SK-N-SH (cell line): Measurements from ENCODE around the gene CD79A. TPM values are rescaled to one million over a fixed set of nuclear protein-coding genes. Genes with fewer than 3 reads are reported as not detected.

ENCODE experiments used
- CTCF ChIA-PET: fragments of 300-600, 350-600 bp; formaldehyde crosslinking; extraction: SDS; loops from one replicate; lab custom pipeline; 2021; lab: Yijun Ruan, JAX
- POLR2A ChIA-PET: fragments of 350-600 bp; sonication (Branson Sonifier 250); formaldehyde crosslinking; extraction: SDS; loops from one replicate; lab custom pipeline; 2020; ENCODE audit warnings: antibody characterized with exemption, inconsistent platforms; lab: Yijun Ruan, JAX
- DNase-seq: peaks from one replicate; pipeline ENCODE4 v3.0.0; 2012
- H2AFZ ChIP-seq: fragments of 200-600 bp; sonication (generic); 2 replicates; pipeline ENCODE4 v1.8.1; 2016; ENCODE audit warnings: antibody characterized with exemption, mild to moderate bottlenecking, low read depth
- H3F3A ChIP-seq: fragments of 200-600 bp; sonication (generic); replicated peaks from 2 replicates; pipeline ENCODE3; 2016; ENCODE audit warnings: antibody characterized with exemption, mild to moderate bottlenecking; ENCODE audit not compliant: insufficient read depth
- H3K27ac ChIP-seq, 2 experiments: fragments of 200-500 bp in 1 of 2; fragments of 200-600 bp in 1 of 2; sonication (Bioruptor generic) in 1 of 2; sonication (generic), shearing (Covaris generic) in 1 of 2; 2 replicates each; pipeline versions ENCODE4 v1.5.1 to v1.6.1; 2014 to 2016; ENCODE audit warnings: low read depth in 2 of 2, inconsistent platforms in 1 of 2, low read length in 1 of 2, mild to moderate bottlenecking in 1 of 2, mixed read lengths in 1 of 2
- H3K27me3 ChIP-seq: fragments of 200-600 bp; sonication (generic), shearing (Covaris generic); 2 replicates; pipeline ENCODE4 v1.6.1; 2016; ENCODE audit warnings: mixed run types; ENCODE audit not compliant: insufficient read depth
- H3K36me3 ChIP-seq, 2 experiments: fragments of 200-500 bp in 1 of 2; fragments of 200-600 bp in 1 of 2; sonication (Bioruptor generic) in 1 of 2; sonication (generic) in 1 of 2; replicated peaks in 1 of 2; 2 replicates each; pipeline versions ENCODE3 to v1.5.1; 2014 to 2016; ENCODE audit warnings: low read length in 1 of 2, mild to moderate bottlenecking in 1 of 2; ENCODE audit not compliant: insufficient read depth in 2 of 2, control insufficient read depth in 1 of 2
- H3K4me1 ChIP-seq, 2 experiments: fragments of 200-500 bp in 1 of 2; fragments of 200-600 bp in 1 of 2; sonication (Bioruptor generic) in 1 of 2; sonication (generic), shearing (Covaris generic) in 1 of 2; 2 replicates each; pipeline versions ENCODE4 v1.5.1 to v1.6.1; 2014 to 2016; ENCODE audit warnings: low read depth in 1 of 2, low read length in 1 of 2, mixed run types in 1 of 2; ENCODE audit not compliant: insufficient read depth in 2 of 2, control insufficient read depth in 1 of 2
- H3K4me2 ChIP-seq: fragments of 200-600 bp; sonication (generic), shearing (Covaris generic); 2 replicates; pipeline ENCODE4 v1.6.1; 2017; ENCODE audit warnings: mixed run types
- H3K4me3 ChIP-seq, 2 experiments: fragments of 200-500 bp in 1 of 2; fragments of 200-600 bp in 1 of 2; sonication (Bioruptor generic) in 1 of 2; sonication (generic), shearing (Covaris generic) in 1 of 2; 2 replicates each; pipeline versions ENCODE4 v1.5.1 to v1.8.1; 2014 to 2016; ENCODE audit warnings: low read depth in 2 of 2, inconsistent platforms in 1 of 2, low read length in 1 of 2, mild to moderate bottlenecking in 1 of 2, mixed read lengths in 1 of 2, moderate library complexity in 1 of 2
- H3K79me2 ChIP-seq: fragments of 200-600 bp; sonication (generic); 2 replicates; pipeline ENCODE4 v1.8.1; 2017; ENCODE audit warnings: mild to moderate bottlenecking; ENCODE audit not compliant: insufficient read depth
- H3K9ac ChIP-seq: fragments of 200-600 bp; sonication (generic); 2 replicates; pipeline ENCODE4 v1.6.1; 2017; ENCODE audit warnings: mixed run types
- H3K9me2 ChIP-seq: fragments of 200-600 bp; sonication (generic); 2 replicates; pipeline ENCODE4 v1.6.1; 2017; ENCODE audit warnings: mixed run types
- H3K9me3 ChIP-seq: fragments of 200-600 bp; sonication (generic); 2 replicates; pipeline ENCODE4 v1.6.1; 2017; ENCODE audit warnings: mixed run types, mild to moderate bottlenecking, moderate library complexity
- H4K20me1 ChIP-seq: fragments of 200-600 bp; sonication (generic); 2 replicates; pipeline ENCODE4 v1.6.1; 2017; ENCODE audit warnings: mild to moderate bottlenecking, mixed run types; ENCODE audit not compliant: insufficient read depth
- FOSL2 ChIP-seq: IDR thresholded peaks from 2 replicates; pipeline ENCODE4 v1.4.0; 2012; ENCODE audit warnings: low read depth, mild to moderate bottlenecking, moderate library complexity, borderline replicate concordance
- FOXM1 ChIP-seq: IDR thresholded peaks from 2 replicates; pipeline ENCODE4 v1.4.0; 2012; ENCODE audit warnings: low read depth, mild to moderate bottlenecking
- GABPA ChIP-seq: IDR thresholded peaks from 2 replicates; pipeline ENCODE4 v1.4.0; 2012; ENCODE audit warnings: low read depth, mild to moderate bottlenecking
- GATA2 ChIP-seq: sonication (generic); formaldehyde crosslinking; IDR thresholded peaks from 2 replicates; pipeline ENCODE4 v1.5.0; 2020; ENCODE audit warnings: mild to moderate bottlenecking, missing genetic modification reagents
- RCOR1 ChIP-seq: fragments of 150-350 bp; IDR thresholded peaks from 2 replicates; pipeline ENCODE4 v1.6.1; 2017; ENCODE audit warnings: antibody characterized with exemption, low read length
- RXRA ChIP-seq: IDR thresholded peaks from 2 replicates; pipeline ENCODE4 v1.4.0; 2012; ENCODE audit warnings: low read depth, mild to moderate bottlenecking, borderline replicate concordance
- SIN3A ChIP-seq: IDR thresholded peaks from 2 replicates; pipeline ENCODE4 v1.6.1; 2012; ENCODE audit warnings: low read depth, mild to moderate bottlenecking, low read length, moderate library complexity, borderline replicate concordance
- TCF12 ChIP-seq: IDR thresholded peaks from 2 replicates; pipeline ENCODE4 v1.4.0; 2012
- TEAD4 ChIP-seq: IDR thresholded peaks from 2 replicates; pipeline ENCODE4 v1.4.0; 2012; ENCODE audit warnings: mild to moderate bottlenecking, borderline replicate concordance; ENCODE audit not compliant: insufficient read depth
- WGBS: methylation state at CpG from one replicate; pipeline ENCODE4 v1.1.6; 2017; ENCODE audit warnings: low lambda C conversion rate; 5-methylcytosine and 5-hydroxymethylcytosine counted together
- polyA plus RNA-seq, 3 experiments: library from polyadenylated mRNA; depleted of rRNA; stranded (reverse); fragments of >200 nt; gene quantifications; 2 replicates each; pipeline ENCODE4 v1.2.3, GENCODE V29; 2012
- TF ChIP-seq, protein P1 (sequence below): IDR thresholded peaks from 2 replicates; pipeline ENCODE4 v1.4.0; 2012; ENCODE audit warnings: low read depth, borderline replicate concordance
- TF ChIP-seq, protein P2 (sequence below): IDR thresholded peaks from 2 replicates; pipeline ENCODE4; 2012

The CD79A gene
- polyA plus RNA-seq, 1 of the 3 experiments (the other 2 are of a cell fraction) = 0.20 TPM

DNA sequence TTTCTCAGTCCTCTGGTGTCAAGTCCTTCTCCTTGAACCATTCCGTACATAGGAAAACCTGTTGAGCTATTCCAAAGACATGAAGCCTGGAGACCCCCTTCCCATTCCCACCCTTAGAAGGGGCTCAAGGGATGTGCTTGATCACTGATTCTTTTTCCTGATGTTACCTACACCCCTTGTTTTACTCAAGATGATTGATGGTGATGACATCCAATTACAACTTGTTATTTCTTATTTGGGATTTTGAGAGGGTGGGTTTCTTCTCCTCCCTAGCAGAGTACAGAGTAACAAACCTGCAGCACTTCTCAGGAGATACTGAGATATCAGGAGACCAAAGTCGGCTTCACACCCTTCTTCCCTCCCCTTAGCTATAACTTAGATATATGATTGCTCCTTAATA, 23.7 kb upstream of the CD79A start:
- Histone ChIP-seq H3K27ac (no peak overlapping the region), H4K20me1 (no peaks in the 10 kb centered on the region), H3K4me3 (no peak overlapping the region), H3K9me3 (no peaks in the 10 kb centered on the region), H3K9ac (no peak overlapping the region), H3K4me2 (no peak overlapping the region), H2AFZ (no peak overlapping the region), H3K79me2 (no peaks in the 10 kb centered on the region), H3K27me3 (peaks cover 67% of the 10 kb centered on the region), H3F3A (no peaks in the 10 kb centered on the region), H3K36me3 (no peaks in the 10 kb centered on the region), H3K4me1 (no peaks in the 10 kb centered on the region), H3K9me2 (no peaks in the 10 kb centered on the region)
- ChIA-PET POLR2A (no interaction called here), CTCF (interaction anchor here (1.0 to 5.5 kb wide), 2 partner anchors 12 to 17 kb away, joined by 3 to 34 read pairs; no protein-coding TSS in a partner anchor)
- TF ChIP-seq TEAD4 (no peak), RXRA (no peak), FOXM1 (no peak), RCOR1 (no peak)
- 14% methylated on average over 2 of the region's 2 CpGs for WGBS
- no peak for DNase-seq

DNA sequence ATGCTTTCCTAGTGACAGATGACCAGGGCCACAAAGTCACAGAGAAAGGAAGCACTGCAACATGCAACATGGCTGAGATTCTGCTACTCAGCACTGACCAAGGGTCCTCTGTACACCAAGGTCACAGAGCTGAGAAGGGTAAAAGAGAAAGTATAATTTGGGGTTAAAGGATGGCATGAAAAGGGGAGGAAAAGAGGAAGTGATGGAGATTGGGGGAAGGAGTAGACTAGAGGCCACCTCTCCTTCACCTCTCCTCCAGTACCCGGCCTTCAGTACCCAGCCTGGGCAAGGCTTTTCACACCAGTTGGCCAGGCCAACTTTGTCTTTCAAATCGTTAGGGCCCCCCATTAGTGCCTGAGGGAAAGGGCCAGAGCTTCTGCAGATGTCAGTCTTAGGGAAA, 23.3 kb upstream of the CD79A start:
- no peaks in the 10 kb centered on the region for H3K79me2 ChIP-seq
- no peaks in the 10 kb centered on the region for H3K9me2 ChIP-seq
- H2AFZ ChIP-seq = no peak overlapping the region
- no peak for DNase-seq
- H3K27ac ChIP-seq = no peak overlapping the region
- H3F3A ChIP-seq = no peaks in the 10 kb centered on the region
- ChIA-PET CTCF (interaction anchor here (0.6 to 5.5 kb wide), 3 partner anchors 17 to 59 kb away, joined by 3 to 34 read pairs (median 3); no protein-coding TSS in a partner anchor), POLR2A (no interaction called here)
- no peaks in the 10 kb centered on the region for H4K20me1 ChIP-seq
- TF ChIP-seq GABPA = no peak
- TF ChIP-seq FOXM1 = no peak
- TF ChIP-seq SIN3A = no peak
- no peak for TF ChIP-seq FOSL2
- TF ChIP-seq TEAD4 = no peak
- TF ChIP-seq GATA2 (CRISPR knock-in tag) = no peak
- no peak for TF ChIP-seq RCOR1
- TF ChIP-seq, protein P1, sequence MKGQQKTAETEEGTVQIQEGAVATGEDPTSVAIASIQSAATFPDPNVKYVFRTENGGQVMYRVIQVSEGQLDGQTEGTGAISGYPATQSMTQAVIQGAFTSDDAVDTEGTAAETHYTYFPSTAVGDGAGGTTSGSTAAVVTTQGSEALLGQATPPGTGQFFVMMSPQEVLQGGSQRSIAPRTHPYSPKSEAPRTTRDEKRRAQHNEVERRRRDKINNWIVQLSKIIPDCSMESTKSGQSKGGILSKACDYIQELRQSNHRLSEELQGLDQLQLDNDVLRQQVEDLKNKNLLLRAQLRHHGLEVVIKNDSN = no peak
- TF ChIP-seq, protein P2, sequence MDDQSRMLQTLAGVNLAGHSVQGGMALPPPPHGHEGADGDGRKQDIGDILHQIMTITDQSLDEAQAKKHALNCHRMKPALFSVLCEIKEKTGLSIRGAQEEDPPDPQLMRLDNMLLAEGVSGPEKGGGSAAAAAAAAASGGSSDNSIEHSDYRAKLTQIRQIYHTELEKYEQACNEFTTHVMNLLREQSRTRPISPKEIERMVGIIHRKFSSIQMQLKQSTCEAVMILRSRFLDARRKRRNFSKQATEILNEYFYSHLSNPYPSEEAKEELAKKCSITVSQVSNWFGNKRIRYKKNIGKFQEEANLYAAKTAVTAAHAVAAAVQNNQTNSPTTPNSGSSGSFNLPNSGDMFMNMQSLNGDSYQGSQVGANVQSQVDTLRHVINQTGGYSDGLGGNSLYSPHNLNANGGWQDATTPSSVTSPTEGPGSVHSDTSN = no peak
- no peak for TF ChIP-seq TCF12
- no peak overlapping the region for H3K9ac ChIP-seq
- WGBS = 3% methylated on average over 2 of the region's 2 CpGs
- H3K36me3 ChIP-seq = no peaks in the 10 kb centered on the region
- H3K4me1 ChIP-seq = no peaks in the 10 kb centered on the region; a peak in 1 of 4 replicates
- H3K4me2 ChIP-seq = no peak overlapping the region
- no peak overlapping the region for H3K4me3 ChIP-seq
- H3K9me3 ChIP-seq = no peaks in the 10 kb centered on the region
- H3K27me3 ChIP-seq = peaks cover 67% of the 10 kb centered on the region
